Activated CD8-positive, alpha-beta T cell treated with anti-CD3 and anti-CD28 coated beads, Interleukin-2, amount 10 ng/mL, durations not matched to agents 7 days and 5 days (primary cell): ENCODE results near the gene DMD. TPM values are rescaled to one million over a fixed set of nuclear protein-coding genes. Genes with fewer than 3 reads are reported as not detected.

ENCODE experiments used
- ATAC-seq: fragments of 150-1000 bp; cut with Tn5 transposase; one replicate; pipeline ENCODE4 v1.10.0; 2021; ENCODE audit warnings: moderate library complexity
- CTCF ChIA-PET: fragments of 350-600 bp; sonication (Branson Sonifier 250); formaldehyde crosslinking; loops from one replicate; lab custom pipeline; 2021; ENCODE audit warnings: antibody characterized with exemption; lab: Charles Lee
- POLR2A ChIA-PET: fragments of 350-600 bp; sonication (Branson Sonifier 250); formaldehyde crosslinking; loops from one replicate; lab custom pipeline; 2021; ENCODE audit warnings: antibody characterized with exemption; lab: Charles Lee
- DNase-seq: peaks from one replicate; pipeline ENCODE4 v3.0.0-alpha.2; 2020
- H3K27ac Mint-ChIP-seq: one replicate; pipeline ENCODE4 v1.8.0; 2021; ENCODE audit warnings: mild to moderate bottlenecking, mixed read lengths
- H3K27me3 Mint-ChIP-seq: one replicate; pipeline ENCODE4 v1.8.0; 2021; ENCODE audit warnings: low read depth, mixed read lengths
- H3K36me3 Mint-ChIP-seq: one replicate; pipeline ENCODE4 v1.8.0; 2021; ENCODE audit warnings: low read depth, mixed read lengths
- H3K4me1 Mint-ChIP-seq: one replicate; pipeline ENCODE4 v1.8.0; 2021; ENCODE audit warnings: low read depth, mixed read lengths
- H3K4me3 Mint-ChIP-seq: one replicate; pipeline ENCODE4 v1.8.0; 2021; ENCODE audit warnings: mild to moderate bottlenecking, mixed read lengths
- H3K9me3 Mint-ChIP-seq: one replicate; pipeline ENCODE4 v1.8.0; 2022; ENCODE audit warnings: mixed read lengths; ENCODE audit not compliant: insufficient read depth
- total RNA-seq, 2 experiments: library from RNA; stranded (reverse); gene quantifications; one replicate each; pipeline ENCODE4 v1.2.3, GENCODE V29; 2021

DMD gene
- total RNA-seq, 2 experiments from 2014 or later = not detected

DNA sequence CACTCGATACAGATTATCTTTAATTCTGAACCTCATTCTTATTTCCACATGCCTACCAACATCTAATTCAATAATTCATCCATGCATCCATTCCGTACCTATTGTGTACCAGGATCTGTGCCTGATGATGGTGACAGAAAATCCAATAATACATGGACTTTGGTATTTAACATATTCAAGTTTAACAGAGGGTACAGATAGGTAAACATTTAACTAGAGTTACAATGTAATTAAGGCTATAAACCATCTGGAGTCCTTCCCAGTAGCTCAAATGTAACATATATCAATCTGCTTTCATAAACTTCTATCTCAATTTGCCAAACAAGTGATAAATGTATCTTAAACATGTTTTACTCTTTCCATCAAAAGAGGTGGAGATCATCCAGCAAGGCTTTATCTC lies 1578.0 kb downstream of the DMD start:
- ChIA-PET POLR2A (no interaction called here), CTCF (no interaction called here)
- DNase-seq (no peak), ATAC-seq (no peak)
- Mint-ChIP-seq H3K27ac (no peak overlapping the region), H3K36me3 (no peaks in the 10 kb centered on the region), H3K9me3 (no peaks in the 10 kb centered on the region), H3K4me1 (no peaks in the 10 kb centered on the region), H3K4me3 (no peak overlapping the region), H3K27me3 (no peaks in the 10 kb centered on the region)

- no peaks in the 10 kb centered on the region for H3K27me3 Mint-ChIP-seq
- POLR2A ChIA-PET = no interaction called here
- CTCF ChIA-PET = no interaction called here
- no peak for DNase-seq
- no peaks in the 10 kb centered on the region for H3K4me1 Mint-ChIP-seq
- H3K27ac Mint-ChIP-seq = no peak overlapping the region
- no peaks in the 10 kb centered on the region for H3K9me3 Mint-ChIP-seq
- no peak for ATAC-seq
- H3K4me3 Mint-ChIP-seq = no peak overlapping the region
- H3K36me3 Mint-ChIP-seq = no peaks in the 10 kb centered on the region
Observed at GRCh38 chrX:31629195-31629594, 1582.2 kb downstream of the DMD start.

DNA sequence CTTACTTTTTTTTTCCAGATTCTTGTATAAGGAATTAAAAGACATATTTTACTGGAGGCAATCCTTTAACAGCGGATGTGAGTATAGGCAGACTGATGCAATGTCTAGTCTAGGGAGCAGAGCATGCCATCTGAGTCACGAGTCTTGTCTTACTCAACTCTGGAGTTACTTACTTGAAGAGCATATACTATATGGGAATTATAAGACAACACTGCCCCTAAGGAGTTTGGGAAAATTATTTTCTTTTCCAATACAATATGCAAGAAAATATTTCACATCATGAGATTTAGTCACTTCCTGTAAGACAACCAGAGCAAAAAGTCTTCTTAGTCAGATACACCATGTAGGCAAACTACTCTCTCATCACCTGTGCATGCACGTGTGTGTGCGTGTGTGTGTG lies 1602.2 kb downstream of the DMD start:
- no peaks in the 10 kb centered on the region for H3K4me1 Mint-ChIP-seq
- H3K27me3 Mint-ChIP-seq = no peaks in the 10 kb centered on the region
- no peaks in the 10 kb centered on the region for H3K36me3 Mint-ChIP-seq
- ATAC-seq (no peak), DNase-seq (no peak)
- ChIA-PET POLR2A (no interaction called here), CTCF (no interaction called here)
- H3K27ac Mint-ChIP-seq = no peak overlapping the region
- H3K4me3 Mint-ChIP-seq = no peak overlapping the region
- no peaks in the 10 kb centered on the region for H3K9me3 Mint-ChIP-seq

- Mint-ChIP-seq H3K27me3 (no peaks in the 10 kb centered on the region), H3K9me3 (no peaks in the 10 kb centered on the region), H3K36me3 (no peaks in the 10 kb centered on the region), H3K4me1 (no peaks in the 10 kb centered on the region), H3K27ac (no peak overlapping the region), H3K4me3 (no peak overlapping the region)
- DNase-seq (no peak), ATAC-seq (no peak)
- ChIA-PET CTCF (no interaction called here), POLR2A (no interaction called here)
Observed at GRCh38 chrX:31608638-31609037, 1602.7 kb downstream of the DMD start.

DNA sequence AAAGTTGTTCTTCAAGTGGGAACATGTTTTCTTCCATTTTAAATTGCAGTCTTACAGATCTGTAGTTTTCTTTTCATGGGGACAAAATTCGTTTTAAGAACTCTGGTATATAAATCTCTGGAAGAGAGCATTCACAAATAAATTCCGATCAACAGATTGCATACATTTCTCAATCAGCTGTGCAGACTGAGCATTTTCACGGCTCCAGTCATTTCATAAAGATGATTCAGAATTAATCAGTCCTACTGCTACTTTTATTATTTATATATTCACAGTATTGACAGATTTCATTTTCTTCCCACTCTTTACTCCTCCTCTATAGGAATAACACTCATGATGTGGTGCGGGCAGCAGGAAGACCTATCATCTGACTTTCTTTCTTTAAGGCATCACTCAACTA lies 1604.6 kb downstream of the DMD start:
- no peaks in the 10 kb centered on the region for H3K4me1 Mint-ChIP-seq

GRCh38 chrX:31604629-31605221 lies 1606.6 kb downstream of the DMD start:
- no peaks in the 10 kb centered on the region for H3K9me3 Mint-ChIP-seq
- DNase-seq = no peak

More for the DNA sequence above, 1604.6 kb downstream of the DMD start:
- no peak for ATAC-seq
- CTCF ChIA-PET = no interaction called here
- Mint-ChIP-seq H3K36me3 (no peaks in the 10 kb centered on the region), H3K9me3 (no peaks in the 10 kb centered on the region), H3K4me3 (no peak overlapping the region), H3K27ac (no peak overlapping the region), H3K27me3 (no peaks in the 10 kb centered on the region)
- DNase-seq = no peak
- POLR2A ChIA-PET = no interaction called here

DNA sequence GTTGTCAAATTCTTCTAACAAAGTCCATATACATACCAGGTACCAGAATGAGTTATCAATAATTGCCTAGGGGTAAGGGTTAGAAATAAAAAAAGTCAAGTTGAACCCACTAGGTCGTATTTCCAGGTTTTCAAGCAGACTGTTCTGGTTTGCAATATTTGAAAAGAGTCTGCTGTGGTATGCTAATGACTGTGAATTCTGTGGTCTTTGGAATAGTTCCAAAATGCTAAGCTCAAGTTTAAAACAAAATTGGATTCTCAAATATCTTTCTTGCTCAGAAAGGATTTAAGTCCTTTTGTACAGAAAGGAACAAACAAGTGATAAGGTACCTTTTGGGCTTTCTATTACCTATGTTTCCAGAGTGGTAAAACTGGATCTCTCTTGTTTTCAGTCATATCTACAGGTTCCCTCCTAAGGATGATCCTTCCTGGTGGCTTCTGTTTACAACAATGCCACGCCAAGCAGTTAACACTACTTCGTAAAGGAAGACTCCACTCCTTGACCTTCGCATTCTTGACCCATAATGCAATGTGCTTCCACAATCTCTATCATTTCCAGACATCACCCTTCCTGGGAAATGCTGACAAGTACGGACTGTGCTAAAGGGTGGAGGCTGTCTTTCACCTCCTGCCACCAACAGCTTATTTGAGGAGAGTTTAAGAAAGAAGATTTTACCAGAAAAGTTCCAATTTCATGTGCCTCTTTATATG lies 1607.8 kb downstream of the DMD start:
- POLR2A ChIA-PET = no interaction called here
- CTCF ChIA-PET = no interaction called here
- DNase-seq (no peak), ATAC-seq (no peak)
- no peaks in the 10 kb centered on the region for H3K27me3 Mint-ChIP-seq
- no peaks in the 10 kb centered on the region for H3K9me3 Mint-ChIP-seq
- H3K4me3 Mint-ChIP-seq = no peak overlapping the region
- no peak overlapping the region for H3K27ac Mint-ChIP-seq
- no peaks in the 10 kb centered on the region for H3K4me1 Mint-ChIP-seq
- H3K36me3 Mint-ChIP-seq = no peaks in the 10 kb centered on the region

More at GRCh38 chrX:31604629-31605221, 1606.6 kb downstream of the DMD start:
- no peaks in the 10 kb centered on the region for H3K36me3 Mint-ChIP-seq
- ATAC-seq = no peak
- H3K27ac Mint-ChIP-seq = no peak overlapping the region
- ChIA-PET CTCF (no interaction called here), POLR2A (no interaction called here)
- no peaks in the 10 kb centered on the region for H3K27me3 Mint-ChIP-seq
- no peak overlapping the region for H3K4me3 Mint-ChIP-seq
- no peaks in the 10 kb centered on the region for H3K4me1 Mint-ChIP-seq

- Mint-ChIP-seq H3K4me1 (no peaks in the 10 kb centered on the region), H3K27ac (no peak overlapping the region), H3K36me3 (no peaks in the 10 kb centered on the region), H3K9me3 (no peaks in the 10 kb centered on the region), H3K4me3 (no peak overlapping the region), H3K27me3 (no peaks in the 10 kb centered on the region)
- no peak for ATAC-seq
- ChIA-PET CTCF (no interaction called here), POLR2A (no interaction called here)
- no peak for DNase-seq
Observed at GRCh38 chrX:31600823-31601222, 1610.5 kb downstream of the DMD start.

GRCh38 chrX:31593353-31593752 lies 1618.0 kb downstream of the DMD start:
- POLR2A ChIA-PET = no interaction called here
- no peak overlapping the region for H3K27ac Mint-ChIP-seq
- no peaks in the 10 kb centered on the region for H3K27me3 Mint-ChIP-seq
- H3K4me3 Mint-ChIP-seq = no peak overlapping the region
- no peaks in the 10 kb centered on the region for H3K9me3 Mint-ChIP-seq
- CTCF ChIA-PET = no interaction called here
- ATAC-seq = no peak
- H3K4me1 Mint-ChIP-seq = no peaks in the 10 kb centered on the region
- DNase-seq = no peak
- no peaks in the 10 kb centered on the region for H3K36me3 Mint-ChIP-seq

DNA sequence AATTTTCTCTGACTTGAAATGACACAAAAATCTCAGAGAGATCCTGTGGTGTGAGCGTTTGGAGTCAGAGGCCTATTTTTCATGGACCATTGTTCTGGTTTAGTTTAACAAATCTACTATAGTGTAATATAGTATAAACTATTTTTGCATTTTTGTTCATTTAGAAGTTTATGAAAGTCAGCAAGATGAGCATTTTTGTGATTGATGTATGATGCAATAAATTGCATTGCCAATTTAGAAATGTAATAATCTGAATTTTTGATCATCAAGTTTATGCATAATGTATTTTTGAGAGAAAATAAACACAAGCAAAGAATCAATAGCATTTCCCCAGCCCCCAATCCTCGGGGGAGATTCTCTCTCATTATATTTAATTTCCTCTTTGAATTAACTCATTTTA lies 1620.0 kb downstream of the DMD start:
- DNase-seq = no peak
- Mint-ChIP-seq H3K27ac (no peak overlapping the region), H3K4me3 (no peak overlapping the region), H3K36me3 (no peaks in the 10 kb centered on the region), H3K27me3 (no peaks in the 10 kb centered on the region), H3K4me1 (no peaks in the 10 kb centered on the region), H3K9me3 (no peaks in the 10 kb centered on the region)
- ChIA-PET CTCF (no interaction called here), POLR2A (no interaction called here)
- ATAC-seq = no peak

DNA sequence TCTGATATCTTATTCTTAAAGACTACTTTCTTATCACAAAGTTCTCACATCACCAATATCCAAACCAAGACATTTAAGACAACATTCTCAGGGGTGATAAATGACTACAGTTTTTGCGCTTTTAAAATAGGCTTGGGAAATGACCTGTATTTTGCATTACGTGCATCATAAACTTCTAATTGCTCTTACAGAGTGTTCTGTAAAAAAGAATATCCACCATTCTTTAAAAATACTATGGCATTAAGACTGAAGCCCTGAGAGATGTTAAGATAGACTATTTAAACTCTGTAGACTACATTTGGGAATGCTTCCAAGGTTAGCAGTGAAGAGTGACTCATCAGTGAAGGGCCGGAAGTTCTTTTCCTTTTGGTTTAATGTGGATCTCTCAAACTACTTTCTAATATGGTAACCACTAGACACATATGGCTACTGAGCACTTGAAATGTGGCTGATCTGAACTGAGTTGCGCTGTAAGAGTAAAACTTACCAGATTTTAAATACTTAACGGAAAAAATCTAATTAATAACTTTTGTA lies 1620.7 kb downstream of the DMD start:
- ATAC-seq = no peak
- Mint-ChIP-seq H3K27ac (no peak overlapping the region), H3K9me3 (no peaks in the 10 kb centered on the region), H3K4me1 (no peaks in the 10 kb centered on the region), H3K27me3 (no peaks in the 10 kb centered on the region), H3K4me3 (no peak overlapping the region), H3K36me3 (no peaks in the 10 kb centered on the region)
- no peak for DNase-seq
- CTCF ChIA-PET = no interaction called here
- POLR2A ChIA-PET = no interaction called here

DNA sequence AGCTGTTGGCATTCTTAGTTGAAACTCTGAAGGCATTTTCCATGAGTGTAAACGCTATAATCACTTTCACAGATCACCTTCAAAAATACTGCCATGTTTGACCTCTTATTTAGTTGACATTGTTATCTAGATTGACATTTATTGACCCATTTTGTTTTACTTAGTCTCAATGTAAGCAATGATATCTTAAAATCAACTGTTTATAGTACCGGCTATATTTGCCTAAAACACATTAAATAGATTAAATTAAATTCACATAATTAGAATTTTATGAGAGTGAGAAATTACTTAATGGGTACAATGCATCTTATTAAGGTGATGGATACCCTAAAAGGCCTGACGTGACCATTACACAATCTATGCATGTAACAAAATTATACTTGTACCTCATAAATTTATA lies 1621.8 kb downstream of the DMD start:
- Mint-ChIP-seq H3K36me3 (no peaks in the 10 kb centered on the region), H3K27ac (no peak overlapping the region), H3K27me3 (no peaks in the 10 kb centered on the region), H3K4me1 (no peaks in the 10 kb centered on the region), H3K9me3 (no peaks in the 10 kb centered on the region), H3K4me3 (no peak overlapping the region)
- POLR2A ChIA-PET = no interaction called here
- CTCF ChIA-PET = no interaction called here
- ATAC-seq = no peak
- DNase-seq = no peak
